ENCODE data around the gene OSGEP. TPM values are rescaled to one million over a fixed set of nuclear protein-coding genes. Genes with fewer than 3 reads are reported as not detected.

The OSGEP gene
- total RNA-seq, 1 experiment from 2014 or later, result 50.8 TPM

DNA sequence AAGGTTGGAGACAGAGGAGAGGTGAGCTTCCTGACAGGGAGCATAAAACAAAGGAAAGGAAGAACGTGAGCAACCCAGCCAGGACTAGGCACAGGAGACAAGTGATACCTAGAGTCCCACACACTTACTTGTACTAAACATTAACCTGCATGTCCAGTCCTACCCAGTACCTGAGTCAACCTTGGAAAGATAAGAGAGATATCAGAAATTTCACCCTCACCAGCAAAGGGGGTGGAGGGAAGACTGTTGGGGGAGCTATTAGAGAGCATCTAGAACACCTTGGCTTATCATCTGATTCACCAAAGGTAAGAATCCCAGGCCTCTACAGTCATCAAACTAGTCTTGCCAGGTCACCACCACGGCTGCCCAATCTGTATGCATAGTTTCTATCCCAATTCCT lies 29.8 kb downstream of the OSGEP start:
- Histone ChIP-seq H3K4ac (ENCODE audit: low read depth, low read length) (no peak overlapping the region), H2BK5ac (ENCODE audit: insufficient read length, low read length) (no peak overlapping the region), H4K20me1 (ENCODE audit: control insufficient read depth, insufficient read depth, insufficient read length) (no peaks in the 10 kb centered on the region), H3K4me1 (ENCODE audit: insufficient read depth, low read length) (peaks cover 9% of the 10 kb centered on the region; the same call in 1 of the 2 replicates), H2BK15ac (ENCODE audit: low read depth, low read length) (no peak overlapping the region), H3T11ph (ENCODE audit: low read length) (no peak overlapping the region), H2AK5ac (ENCODE audit: insufficient read length, low read length) (no peak overlapping the region), H2AFZ (ENCODE audit: low read length) (no peak overlapping the region), H3K9ac (ENCODE audit: extremely low read depth, insufficient read length, low read length) (no peak overlapping the region), H2BK120ac (ENCODE audit: low read depth, low read length, poor library complexity, severe bottlenecking) (no peak overlapping the region), H3K23me2 (ENCODE audit: insufficient read length, low read depth, low read length, poor library complexity, severe bottlenecking) (no peaks in the 10 kb centered on the region), H3K14ac (ENCODE audit: insufficient read depth, low read length) (no peak overlapping the region), H3K23ac (ENCODE audit: insufficient read length, low read depth, low read length) (no peak overlapping the region), H3K9me3 (ENCODE audit: control insufficient read depth, low read depth, low read length) (no peaks in the 10 kb centered on the region), H3K56ac (ENCODE audit: insufficient read length, low read depth, low read length) (no peak overlapping the region), H3K27ac (ENCODE audit: insufficient read length, low read depth, low read length) (no peak overlapping the region), H4K8ac (replicated peaks; ENCODE audit: insufficient read length, low read depth, low read length) (no peak overlapping the region), H3K27me3 (ENCODE audit: insufficient read depth, low read length) (no peaks in the 10 kb centered on the region), H2BK12ac (ENCODE audit: insufficient read length, low read depth, low read length) (no peak overlapping the region), H3K4me2 (ENCODE audit: insufficient read depth, insufficient read length, low read length) (no peak overlapping the region), H3K79me1 (ENCODE audit: insufficient read depth, low read depth, low read length, poor library complexity, severe bottlenecking) (no peaks in the 10 kb centered on the region), H4K5ac (ENCODE audit: insufficient read length, low read depth, low read length) (no peak overlapping the region), H3K79me2 (ENCODE audit: insufficient read depth, low read length) (no peaks in the 10 kb centered on the region), H4K91ac (ENCODE audit: insufficient read length, low read depth, low read length) (no peak overlapping the region), H2BK20ac (ENCODE audit: low read depth, low read length, poor library complexity, severe bottlenecking) (no peak overlapping the region), H3K18ac (ENCODE audit: insufficient read length, low read depth, low read length) (no peak overlapping the region)
- DNase-seq, result no peak
- Mint-ChIP-seq H3K4me3 (no peak overlapping the region), H3K4me1 (peaks cover 18 to 25% of the 10 kb centered on the region in 2 experiments), H3K36me3 (ENCODE audit: insufficient read depth in 1 of 3, low read depth in 3 of 3) (no peaks in the 10 kb centered on the region), H3K27ac (no peak overlapping the region), H3K27me3 (ENCODE audit: low read depth) (no peaks in the 10 kb centered on the region), H3K9me3 (no peaks in the 10 kb centered on the region)
- TF ChIP-seq, protein P1, sequence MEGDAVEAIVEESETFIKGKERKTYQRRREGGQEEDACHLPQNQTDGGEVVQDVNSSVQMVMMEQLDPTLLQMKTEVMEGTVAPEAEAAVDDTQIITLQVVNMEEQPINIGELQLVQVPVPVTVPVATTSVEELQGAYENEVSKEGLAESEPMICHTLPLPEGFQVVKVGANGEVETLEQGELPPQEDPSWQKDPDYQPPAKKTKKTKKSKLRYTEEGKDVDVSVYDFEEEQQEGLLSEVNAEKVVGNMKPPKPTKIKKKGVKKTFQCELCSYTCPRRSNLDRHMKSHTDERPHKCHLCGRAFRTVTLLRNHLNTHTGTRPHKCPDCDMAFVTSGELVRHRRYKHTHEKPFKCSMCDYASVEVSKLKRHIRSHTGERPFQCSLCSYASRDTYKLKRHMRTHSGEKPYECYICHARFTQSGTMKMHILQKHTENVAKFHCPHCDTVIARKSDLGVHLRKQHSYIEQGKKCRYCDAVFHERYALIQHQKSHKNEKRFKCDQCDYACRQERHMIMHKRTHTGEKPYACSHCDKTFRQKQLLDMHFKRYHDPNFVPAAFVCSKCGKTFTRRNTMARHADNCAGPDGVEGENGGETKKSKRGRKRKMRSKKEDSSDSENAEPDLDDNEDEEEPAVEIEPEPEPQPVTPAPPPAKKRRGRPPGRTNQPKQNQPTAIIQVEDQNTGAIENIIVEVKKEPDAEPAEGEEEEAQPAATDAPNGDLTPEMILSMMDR (conservative IDR thresholded peaks at IDR 0.05), result no peak
- no CpG with 5 or more reads among the region's 2 CpGs for WGBS (ENCODE audit: extremely low coverage, insufficient read length, low lambda C conversion rate)
